ENCODE data around the gene ZFAND6. TPM values are rescaled to one million over a fixed set of nuclear protein-coding genes. Genes with fewer than 3 reads are reported as not detected.

Gene ZFAND6
- total and polyA plus RNA-seq, 2 donors (not counting 1 experiment from before 2014, with no cell fraction given) = 125 to 325 TPM

- DNase-seq (ENCODE audit: low read depth in 2 of 2) = peak in 1 of 2 donors; percentile 57
- TF ChIP-seq CTCF (conservative IDR thresholded peaks at IDR 0.05 in 1 of 2, IDR thresholded peaks at IDR 0.05 in 1 of 2; ENCODE audit: low read depth in 1 of 2, low read length in 2 of 2) (no peak), EZH2 (IDR thresholded peaks at IDR 0.05; ENCODE audit: low read length, missing control alignments) (no peak)
- Histone ChIP-seq H3K4me1 (ENCODE audit: control insufficient read depth, extremely low read depth, insufficient read depth, low read length) (peaks cover 4% of the 10 kb centered on the region), H2AFZ (ENCODE audit: low read length) (no peak overlapping the region), H3K27me3 (ENCODE audit: control insufficient read depth, insufficient read depth, low read length) (no peaks in the 10 kb centered on the region), H3K9ac (ENCODE audit: insufficient read depth, low read length) (no peak overlapping the region), H3K36me3 (ENCODE audit: control insufficient read depth, insufficient read depth, low read length) (no peaks in the 10 kb centered on the region), H3K27ac (ENCODE audit: insufficient read depth, low read length) (no peak overlapping the region), H3K79me2 (ENCODE audit: control insufficient read depth, insufficient read depth, low read length) (peaks cover 44% of the 10 kb centered on the region), H3K4me2 (ENCODE audit: extremely low read depth, insufficient read depth, low read length) (peak overlapping the region; percentile 86), H3K4me3 (replicated peaks in 1 of 4; ENCODE audit: control extremely low read depth in 1 of 4, insufficient read depth in 1 of 4, low read depth in 3 of 4, low read length in 4 of 4) (peak overlapping the region in 3 of 4 experiments; percentile 70 to 92 (median 86)), H4K20me1 (ENCODE audit: control insufficient read depth, extremely low read depth, insufficient read depth, low read length) (no peaks in the 10 kb centered on the region), H3K9me3 (ENCODE audit: control insufficient read depth, insufficient read depth, low read depth, low read length) (no peaks in the 10 kb centered on the region)
Measured at GRCh38 chr15:80061582-80061981, 2.1 kb downstream of the ZFAND6 start.

DNA sequence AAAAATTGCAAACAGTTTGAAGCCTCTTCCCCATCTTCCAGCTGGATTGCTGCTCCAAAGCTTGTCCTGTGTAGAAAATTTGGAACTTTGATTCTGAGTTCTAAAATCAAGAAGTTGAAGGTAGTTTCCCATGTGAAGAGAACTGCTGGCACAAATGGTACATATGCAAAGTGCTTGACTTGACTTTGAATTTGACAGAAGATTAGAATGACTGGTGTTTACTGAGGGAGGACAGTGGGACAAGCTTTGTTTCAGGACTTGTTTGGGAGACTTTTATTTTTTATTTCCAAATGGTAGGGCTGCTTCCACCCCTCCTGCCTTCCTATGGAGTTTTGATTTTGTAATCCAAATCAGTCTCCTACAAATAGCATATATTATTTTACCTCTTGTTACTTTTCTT lies 7.4 kb downstream of the ZFAND6 start:
- Histone ChIP-seq H3K36me3 (ENCODE audit: control insufficient read depth, insufficient read depth, low read length) (no peaks in the 10 kb centered on the region), H3K4me1 (ENCODE audit: control insufficient read depth, extremely low read depth, insufficient read depth, low read length) (peaks cover 3% of the 10 kb centered on the region), H3K27me3 (ENCODE audit: control insufficient read depth, insufficient read depth, low read length) (no peaks in the 10 kb centered on the region), H4K20me1 (ENCODE audit: control insufficient read depth, extremely low read depth, insufficient read depth, low read length) (no peaks in the 10 kb centered on the region), H3K4me3 (replicated peaks in 1 of 4; ENCODE audit: control extremely low read depth in 1 of 4, insufficient read depth in 1 of 4, low read depth in 3 of 4, low read length in 4 of 4) (no peak overlapping the region), H3K9me3 (ENCODE audit: control insufficient read depth, insufficient read depth, low read depth, low read length) (no peaks in the 10 kb centered on the region), H3K9ac (ENCODE audit: insufficient read depth, low read length) (no peak overlapping the region), H3K79me2 (ENCODE audit: control insufficient read depth, insufficient read depth, low read length) (peaks cover 73% of the 10 kb centered on the region), H3K27ac (ENCODE audit: insufficient read depth, low read length) (no peak overlapping the region), H3K4me2 (ENCODE audit: extremely low read depth, insufficient read depth, low read length) (no peak overlapping the region), H2AFZ (ENCODE audit: low read length) (no peak overlapping the region)
- DNase-seq (ENCODE audit: low read depth in 2 of 2) = no peak
- no peak for TF ChIP-seq CTCF (conservative IDR thresholded peaks at IDR 0.05 in 1 of 2, IDR thresholded peaks at IDR 0.05 in 1 of 2; ENCODE audit: low read depth in 1 of 2, low read length in 2 of 2)
- TF ChIP-seq EZH2 (IDR thresholded peaks at IDR 0.05; ENCODE audit: low read length, missing control alignments) = no peak

GRCh38 chr15:80068578-80068977 lies 9.1 kb downstream of the ZFAND6 start:
- no peaks in the 10 kb centered on the region for H3K27me3 ChIP-seq (ENCODE audit: control insufficient read depth, insufficient read depth, low read length)
- H3K4me1 ChIP-seq (ENCODE audit: control insufficient read depth, extremely low read depth, insufficient read depth, low read length) = peaks cover 3% of the 10 kb centered on the region
- H3K4me2 ChIP-seq (ENCODE audit: extremely low read depth, insufficient read depth, low read length) = no peak overlapping the region
- H3K9me3 ChIP-seq (ENCODE audit: control insufficient read depth, insufficient read depth, low read depth, low read length) = no peaks in the 10 kb centered on the region
- H4K20me1 ChIP-seq (ENCODE audit: control insufficient read depth, extremely low read depth, insufficient read depth, low read length) = no peaks in the 10 kb centered on the region
- H3K27ac ChIP-seq (ENCODE audit: insufficient read depth, low read length) = no peak overlapping the region
- no peak overlapping the region for H2AFZ ChIP-seq (ENCODE audit: low read length)
- TF ChIP-seq EZH2 (IDR thresholded peaks at IDR 0.05; ENCODE audit: low read length, missing control alignments) (no peak), CTCF (conservative IDR thresholded peaks at IDR 0.05 in 1 of 2, IDR thresholded peaks at IDR 0.05 in 1 of 2; ENCODE audit: low read depth in 1 of 2, low read length in 2 of 2) (no peak)
- DNase-seq (ENCODE audit: low read depth in 2 of 2) = peak in 1 of 2 donors; percentile 50
- H3K4me3 ChIP-seq (replicated peaks in 1 of 4; ENCODE audit: control extremely low read depth in 1 of 4, insufficient read depth in 1 of 4, low read depth in 3 of 4, low read length in 4 of 4) = no peak overlapping the region
- H3K79me2 ChIP-seq (ENCODE audit: control insufficient read depth, insufficient read depth, low read length) = peaks cover 71% of the 10 kb centered on the region
- H3K9ac ChIP-seq (ENCODE audit: insufficient read depth, low read length) = no peak overlapping the region
- H3K36me3 ChIP-seq (ENCODE audit: control insufficient read depth, insufficient read depth, low read length) = no peaks in the 10 kb centered on the region
